Stimulated activated CD8-positive, alpha-beta memory T cell treated with anti-CD3 and anti-CD28 coated beads, Interleukin-12 subunit alpha, Interleukin-12 subunit beta, amount 100 ng/mL, for 1 hour (primary cell): ENCODE measurements around the gene MACROH2A1.

ENCODE experiments used
- DNase-seq: peaks from one replicate; pipeline ENCODE4 v3.0.0-alpha.2; 2020; ENCODE audit warnings: low read depth

Gene MACROH2A1

DNA sequence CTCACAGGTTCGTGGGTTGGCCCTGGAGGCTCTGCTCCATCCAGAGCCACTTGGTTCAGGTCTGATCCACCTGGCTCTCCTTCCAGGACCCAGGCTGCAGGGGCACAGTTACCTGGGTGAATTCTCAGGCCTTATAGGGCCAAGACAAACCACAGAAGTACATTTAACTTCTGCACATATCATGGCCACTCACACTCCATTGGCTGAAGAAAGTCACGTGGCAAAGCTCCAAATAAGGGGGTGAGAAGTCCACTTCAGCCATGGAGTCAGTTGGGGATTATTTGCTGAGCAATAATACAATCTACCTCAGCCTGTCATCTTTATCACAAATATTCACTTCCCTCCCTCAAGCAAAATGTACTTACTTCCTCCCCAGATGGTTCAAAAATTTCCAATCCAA lies 83.6 kb downstream of the MACROH2A1 start:
- DNase-seq = no peak

DNA sequence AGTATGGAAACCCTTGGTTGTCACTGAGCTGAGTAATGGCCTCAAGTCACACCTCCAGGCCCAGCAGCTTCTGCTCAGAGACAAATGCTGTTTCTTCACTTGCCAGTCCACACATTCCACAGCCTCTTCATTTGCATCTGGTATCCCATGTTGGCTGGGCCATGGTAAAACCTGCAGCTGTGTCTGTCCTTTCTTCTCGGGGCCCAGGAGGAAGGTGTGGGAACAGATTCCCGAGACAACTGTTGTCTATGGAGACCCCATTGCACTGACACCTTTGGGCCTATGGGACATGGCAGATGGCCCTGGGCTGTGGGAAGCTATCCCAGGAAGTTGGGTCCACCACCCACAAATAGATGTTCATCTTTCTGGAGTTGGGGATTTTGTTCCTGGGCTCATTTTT lies 85.1 kb downstream of the MACROH2A1 start:
- DNase-seq = no peak

DNA sequence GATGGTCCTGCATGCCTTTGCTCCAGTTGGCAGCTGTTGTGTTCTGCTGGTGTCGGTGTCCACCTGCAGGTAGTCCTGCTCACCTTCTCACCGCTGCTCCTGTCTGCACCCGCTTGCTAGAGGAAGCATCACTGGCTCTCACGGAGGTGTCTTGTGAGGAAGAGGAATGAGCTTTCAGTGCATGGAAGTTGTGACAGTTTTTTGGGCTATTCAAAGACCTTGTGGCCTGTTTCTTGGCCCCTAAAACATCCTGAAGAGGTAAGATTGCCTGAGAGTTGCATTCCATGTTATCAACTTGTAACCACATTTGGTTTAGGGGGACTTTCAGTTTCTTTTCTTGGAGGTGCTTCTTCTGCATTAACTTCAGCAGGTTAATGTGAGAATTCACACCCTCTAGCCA lies 85.6 kb downstream of the MACROH2A1 start:
- DNase-seq = no peak

DNA sequence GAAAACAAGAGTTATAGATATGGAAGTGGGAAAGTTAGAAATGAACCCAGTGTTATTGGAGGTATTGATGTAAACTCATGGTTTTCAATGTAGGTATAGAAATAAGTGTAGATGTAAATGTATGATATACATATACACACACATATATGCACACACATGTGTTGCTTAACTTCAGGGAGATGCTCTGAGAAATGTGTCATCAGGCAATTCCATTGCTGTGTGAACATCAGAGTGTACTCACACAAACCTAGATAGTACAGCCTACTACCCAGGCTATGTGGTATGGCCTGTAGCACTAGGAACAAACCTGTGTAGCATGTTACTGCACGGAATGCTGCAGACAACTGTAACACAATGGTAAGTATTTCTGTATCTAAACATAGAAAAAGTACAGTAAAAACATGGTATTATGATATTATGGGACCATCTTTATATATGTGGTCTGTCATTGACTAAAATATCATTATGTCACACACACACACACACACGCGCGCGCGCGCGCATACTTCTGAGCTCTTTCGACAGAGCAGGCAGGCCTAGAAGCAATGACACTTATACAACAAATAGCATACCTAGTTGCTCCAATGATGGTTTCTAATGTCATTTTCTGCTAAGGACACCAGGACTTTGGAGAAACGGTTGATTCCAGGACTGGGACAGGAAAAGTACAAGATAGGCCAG lies 86.6 kb downstream of the MACROH2A1 start:
- no peak for DNase-seq

DNA sequence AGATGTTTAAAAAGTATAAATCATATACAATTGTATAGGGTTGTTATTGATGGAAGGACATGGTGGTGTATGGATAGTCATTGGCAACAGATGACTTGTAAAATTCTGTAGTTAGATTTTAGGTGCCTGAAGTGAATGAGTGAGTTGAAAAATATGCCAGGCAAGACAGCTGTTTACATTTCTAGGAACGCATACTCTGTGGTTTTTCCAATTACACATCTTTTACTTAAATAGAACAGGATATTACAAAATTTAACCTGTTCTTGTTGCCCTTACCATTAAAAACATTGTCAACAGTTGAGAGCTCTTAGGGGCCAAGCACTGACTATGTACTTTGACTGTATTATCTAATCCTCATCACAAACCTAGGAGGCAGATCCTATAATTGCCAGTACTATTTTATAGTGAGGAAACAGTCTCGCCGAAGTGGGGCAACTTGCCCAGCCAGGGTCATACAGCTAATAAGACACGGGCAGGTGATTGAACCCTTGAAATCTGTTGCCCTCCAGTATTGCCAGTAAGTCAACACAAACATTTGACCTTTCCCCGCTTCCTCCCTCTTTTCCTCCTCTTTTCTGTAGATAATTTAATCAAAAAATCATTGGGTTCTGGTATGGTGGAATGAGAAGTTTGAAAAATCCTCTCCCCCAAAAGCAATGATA lies 88.6 kb downstream of the MACROH2A1 start:
- DNase-seq = no peak

DNA sequence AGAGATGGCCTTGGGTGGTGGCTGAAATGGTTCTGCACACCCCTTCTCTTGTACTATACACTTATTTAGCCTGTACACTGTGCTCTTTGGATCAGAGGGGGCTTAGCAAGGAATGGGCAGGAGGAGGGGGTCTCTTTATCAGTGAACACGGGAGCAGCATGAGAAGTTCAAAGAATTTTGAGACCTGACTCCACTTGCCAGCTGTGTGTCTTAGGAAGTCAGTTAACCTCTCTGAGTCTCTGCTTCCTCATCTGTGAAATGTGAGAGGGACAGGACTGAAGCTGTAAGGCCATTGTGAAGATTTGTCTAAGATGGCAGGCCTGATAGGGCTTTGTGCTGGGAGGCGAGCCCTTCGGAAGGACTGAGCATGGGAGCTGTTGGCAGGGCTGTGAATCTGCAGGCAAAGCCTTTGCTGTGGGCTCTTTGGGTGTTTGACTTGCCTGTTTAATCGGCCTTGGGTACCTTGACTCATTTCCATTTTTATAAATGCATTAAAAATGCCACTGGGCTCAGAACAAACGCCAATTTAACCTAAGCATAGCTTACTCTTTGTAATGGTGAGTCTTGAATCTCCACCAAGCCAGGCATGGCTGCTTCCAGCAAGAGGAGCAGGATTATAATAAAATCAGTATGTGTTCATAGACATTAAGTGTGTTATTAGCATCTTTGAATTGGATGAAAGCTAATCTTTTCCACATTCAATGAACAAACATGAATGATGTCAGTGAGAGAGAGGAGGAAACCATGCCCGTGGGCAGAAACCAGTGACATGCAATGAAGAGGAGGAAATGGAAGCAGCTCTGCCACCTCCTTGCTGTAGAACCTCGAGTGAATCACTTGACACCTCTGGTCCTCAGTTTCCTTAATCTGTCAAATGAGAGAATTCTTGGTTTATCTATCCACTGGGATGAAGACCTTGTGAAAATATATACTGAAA lies 89.4 kb downstream of the MACROH2A1 start:
- no peak for DNase-seq

DNA sequence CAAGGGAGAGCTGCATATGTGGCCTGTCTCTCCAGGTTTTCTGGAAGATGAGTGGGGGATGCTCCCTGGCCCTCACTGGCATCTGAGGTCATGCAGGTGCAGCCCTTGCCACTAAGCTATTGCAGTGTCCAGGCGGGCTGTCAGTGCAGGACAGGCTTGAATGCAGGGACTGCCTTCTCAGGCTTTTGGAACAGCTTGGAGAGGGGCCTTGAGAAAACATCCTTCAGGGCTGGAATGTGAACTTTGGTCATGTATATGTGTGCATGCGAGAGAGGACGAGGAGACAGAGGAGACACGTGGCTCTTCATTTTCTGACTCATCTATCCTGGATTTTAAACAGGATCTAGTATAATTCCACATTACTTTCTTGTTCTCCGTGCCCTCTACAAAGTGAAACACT lies 90.3 kb downstream of the MACROH2A1 start:
- no peak for DNase-seq

DNA sequence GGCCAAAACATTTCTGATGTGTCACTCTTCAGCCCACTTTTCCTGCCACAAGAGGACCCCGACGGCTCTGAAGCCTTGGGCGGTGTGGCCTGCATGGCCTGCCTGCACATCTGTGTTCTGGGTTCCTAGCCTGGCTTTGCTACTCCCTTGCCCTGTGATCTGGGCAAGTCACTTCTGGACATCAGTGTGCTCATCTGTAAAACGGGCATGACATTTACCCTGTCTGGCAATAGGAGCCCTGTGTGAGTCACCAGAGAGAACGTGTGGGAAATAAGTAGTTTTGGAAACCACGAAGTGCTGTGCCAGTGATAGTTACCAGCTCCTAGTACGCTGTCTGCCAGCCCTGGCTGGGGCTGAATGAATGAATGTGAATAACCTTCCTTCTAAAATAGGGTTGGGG lies 90.8 kb downstream of the MACROH2A1 start:
- no peak for DNase-seq

DNA sequence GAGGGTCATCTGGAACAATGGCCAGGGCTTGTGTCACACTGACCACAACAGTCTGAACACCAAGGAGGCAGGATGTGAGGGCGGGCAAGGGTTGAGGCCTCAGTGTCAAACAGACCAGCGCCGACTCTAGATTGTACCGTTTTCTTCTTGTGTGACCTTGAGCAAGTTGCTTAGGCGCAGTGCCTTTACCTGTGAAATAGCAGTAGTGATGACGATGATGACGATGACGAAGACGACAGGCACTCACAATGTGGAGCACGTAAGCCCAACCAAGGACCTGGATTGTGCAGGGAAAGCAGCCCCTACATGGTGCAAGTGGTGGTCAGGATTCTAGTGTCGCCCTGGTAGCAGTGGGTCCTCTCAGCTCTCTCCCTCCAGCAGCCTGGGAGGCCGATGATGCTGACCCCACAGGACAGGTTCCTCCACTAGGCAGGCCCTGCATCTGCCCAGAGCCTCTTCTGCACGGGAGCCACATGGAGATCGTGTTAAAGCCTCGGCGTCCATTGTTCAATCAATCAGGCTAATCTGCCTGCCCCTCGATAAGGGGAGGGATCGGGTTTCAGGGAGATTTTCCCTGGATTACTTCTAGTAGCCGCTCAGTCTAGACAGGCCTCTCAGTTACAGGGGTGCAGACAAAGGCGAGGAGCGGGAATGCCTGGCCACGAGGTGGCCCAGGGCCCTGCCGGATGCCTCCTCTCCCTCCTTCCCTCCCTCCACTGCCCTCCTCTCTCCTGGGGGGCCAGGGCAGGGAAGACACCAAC lies 91.7 kb downstream of the MACROH2A1 start:
- DNase-seq = no peak

DNA sequence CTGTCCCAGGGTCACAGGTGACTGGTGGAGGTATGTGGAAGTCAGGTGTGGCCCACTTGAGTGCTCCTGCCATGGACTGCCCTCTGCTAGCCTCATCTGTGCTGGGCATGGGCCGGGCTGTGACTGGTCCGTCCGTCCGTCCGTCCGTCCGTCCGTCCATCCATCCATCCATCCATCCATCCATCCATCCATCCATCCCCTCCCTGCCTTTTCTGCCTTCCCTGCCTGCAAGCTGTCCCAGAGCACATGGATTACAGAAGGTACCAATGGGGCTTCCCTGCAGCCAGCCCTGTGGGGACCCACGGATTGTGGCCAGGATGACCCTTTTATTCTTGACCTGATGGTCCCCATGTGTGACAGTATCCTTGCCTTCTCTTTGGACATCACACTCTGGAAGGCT lies 92.5 kb downstream of the MACROH2A1 start:
- no peak for DNase-seq

DNA sequence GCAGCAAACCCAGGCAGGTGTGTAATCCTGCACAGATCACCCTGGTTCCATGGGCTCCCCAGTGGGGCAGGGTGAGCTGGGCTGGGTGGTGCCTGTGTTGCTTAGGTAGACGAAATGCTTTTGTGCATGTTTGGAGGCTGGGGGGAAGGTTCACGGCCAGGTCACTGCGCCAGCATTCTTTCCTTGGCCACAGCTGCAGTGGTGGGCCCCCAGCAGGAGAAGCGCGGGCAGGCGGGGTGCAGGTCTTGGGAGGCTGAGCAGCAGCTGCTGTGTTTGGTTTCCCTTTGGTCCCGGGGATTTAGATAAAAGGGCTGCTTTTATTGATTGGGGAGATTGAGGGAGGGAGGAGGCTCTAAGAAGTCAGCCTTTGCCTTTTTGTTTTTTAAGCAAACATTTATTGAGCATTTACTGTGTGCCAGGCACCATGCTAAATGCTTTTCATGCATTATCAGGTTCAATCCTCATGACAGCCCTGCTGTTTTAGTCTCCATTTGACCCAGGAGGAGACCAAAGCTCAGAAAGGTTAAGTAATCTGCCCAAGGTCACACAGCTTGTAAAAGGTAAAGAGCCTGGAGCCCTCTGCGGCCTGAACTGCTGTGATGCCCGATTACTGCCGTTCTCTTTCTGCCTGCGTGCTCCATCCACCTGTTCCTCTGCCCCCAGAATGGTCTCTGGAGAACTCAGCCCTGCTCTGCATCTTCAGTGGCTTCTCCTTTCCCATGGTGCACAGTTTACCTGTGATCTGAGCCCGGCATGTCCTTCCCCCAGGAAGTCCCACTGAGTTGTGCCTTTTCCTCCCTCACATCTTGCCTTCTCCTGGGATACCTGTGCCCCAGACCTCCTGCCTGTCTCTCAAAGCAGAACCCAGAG lies 94.4 kb downstream of the MACROH2A1 start:
- DNase-seq = no peak

DNA sequence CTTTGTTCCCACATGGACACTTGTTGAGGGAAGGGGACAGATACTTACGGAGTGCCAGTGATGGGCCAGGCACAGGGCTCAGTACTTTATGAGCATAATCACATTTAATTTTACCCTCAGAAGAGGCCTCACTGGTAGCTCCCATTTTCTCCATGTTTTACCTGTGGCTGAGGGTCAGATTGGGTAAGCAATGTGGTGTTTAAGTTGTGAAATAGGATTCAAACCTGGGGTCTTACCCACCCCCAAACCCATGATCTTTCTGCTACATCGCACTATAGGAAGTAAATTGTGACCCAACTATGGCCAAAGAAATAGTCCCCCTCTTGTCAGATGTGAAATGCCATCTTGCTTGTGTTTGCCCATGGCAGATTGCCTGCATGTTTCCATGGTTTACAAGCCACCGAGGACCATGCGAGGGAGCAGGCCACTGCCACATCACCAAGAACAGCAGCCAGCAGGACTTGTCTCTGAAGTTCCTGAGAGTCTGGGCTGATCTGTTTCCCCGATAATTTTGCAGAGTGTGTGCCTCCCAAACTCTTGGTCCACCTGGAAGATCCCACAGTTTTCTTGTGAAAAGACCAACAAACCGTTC lies 95.4 kb downstream of the MACROH2A1 start:
- no peak for DNase-seq

DNA sequence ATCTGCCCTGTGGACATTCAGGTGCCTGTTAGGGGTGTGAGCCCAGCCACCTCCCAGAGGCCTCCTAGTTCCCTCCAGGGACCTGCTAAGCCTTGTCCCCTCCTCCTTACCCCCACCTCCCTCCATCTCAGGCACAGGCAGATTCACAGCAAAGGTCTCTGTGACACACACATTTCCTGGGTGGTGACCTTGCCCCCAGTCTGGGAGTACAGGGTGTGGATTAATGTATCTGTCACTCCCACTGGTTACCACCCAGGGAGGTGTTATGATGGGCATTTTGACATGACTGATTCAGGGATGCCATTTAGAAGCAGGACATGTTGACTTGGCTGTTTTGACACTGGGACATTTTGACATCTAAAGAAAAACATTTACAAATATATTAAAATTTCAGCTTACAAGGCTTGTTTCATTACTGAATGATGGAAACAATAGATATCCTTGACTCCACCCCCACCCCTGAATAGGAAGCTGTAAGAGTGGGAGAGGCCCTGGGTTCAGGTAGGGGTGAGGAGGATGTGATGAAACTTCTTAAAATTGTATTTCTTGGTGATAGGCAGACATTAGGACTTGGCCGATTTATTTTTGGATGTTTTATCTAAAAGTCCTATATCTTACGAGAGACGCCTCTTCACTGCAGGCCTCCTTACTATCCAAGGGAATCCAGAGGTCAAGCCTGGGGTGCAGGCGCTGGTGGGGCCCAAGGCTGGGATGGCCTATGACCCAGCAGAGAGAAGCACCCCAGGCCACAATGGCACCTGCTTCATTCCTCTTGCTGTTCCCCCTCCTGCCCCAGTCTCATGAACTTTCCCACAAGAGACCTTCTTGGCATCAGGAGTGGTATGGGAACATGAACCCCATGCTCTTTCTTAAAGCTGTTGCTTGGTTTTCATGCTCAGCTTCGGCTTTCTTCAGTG lies 101.9 kb downstream of the MACROH2A1 start:
- no peak for DNase-seq

DNA sequence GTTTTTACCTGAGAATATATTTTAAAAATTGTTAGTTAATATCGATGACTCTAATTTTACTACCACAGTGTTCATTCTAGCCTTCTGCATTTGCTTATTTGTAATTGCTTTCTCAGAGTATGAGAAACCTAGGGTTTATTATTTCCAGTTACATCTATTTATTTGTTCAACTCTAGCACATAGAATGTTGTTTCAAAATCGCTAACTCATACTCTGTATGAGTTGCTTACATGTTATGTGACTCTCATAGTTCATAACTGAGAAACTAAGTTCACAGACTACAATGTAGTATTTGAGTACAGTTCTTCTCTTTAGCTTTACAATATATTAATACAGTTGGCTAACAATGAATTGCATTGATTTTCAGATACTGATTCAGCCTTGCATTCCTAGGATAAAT lies 103.2 kb downstream of the MACROH2A1 start:
- DNase-seq = no peak

DNA sequence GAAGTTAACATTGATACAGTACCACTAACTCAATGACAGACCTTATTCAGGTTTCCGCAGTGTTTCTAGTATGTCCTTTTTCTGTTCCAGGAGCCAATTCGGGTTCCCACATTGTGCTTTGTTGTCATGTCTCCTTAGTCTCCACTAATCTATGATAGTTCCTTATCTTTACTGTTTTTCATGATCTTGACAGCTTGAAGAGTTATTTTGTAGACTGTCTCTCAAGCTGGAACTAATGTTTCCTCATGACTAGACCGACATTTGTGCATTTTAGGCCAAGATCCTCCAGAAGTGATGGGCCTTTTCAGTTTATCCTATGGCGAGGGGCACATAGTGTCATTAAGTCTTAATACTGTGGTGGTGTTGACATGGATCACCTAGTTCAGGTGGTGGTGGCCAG lies 104.2 kb downstream of the MACROH2A1 start:
- no peak for DNase-seq

DNA sequence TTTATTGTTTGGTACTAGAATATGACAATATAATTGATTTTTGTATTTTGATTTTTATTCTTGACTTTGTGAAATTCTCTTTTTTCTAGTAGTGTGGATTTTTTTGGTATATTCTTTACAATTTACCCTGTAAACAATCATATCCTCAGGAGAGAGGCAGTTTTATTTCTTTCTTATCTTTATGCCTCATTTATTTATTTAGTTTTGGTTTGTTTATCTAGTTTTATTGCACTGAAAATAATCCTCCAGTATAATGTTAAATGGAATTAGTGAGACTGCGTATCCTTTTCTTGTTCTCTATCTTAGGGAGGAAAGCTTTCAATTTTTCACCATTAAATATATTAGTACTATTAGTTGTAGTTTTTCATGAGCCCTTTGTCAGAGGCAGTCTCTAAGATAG lies 109.4 kb downstream of the MACROH2A1 start:
- no peak for DNase-seq

DNA sequence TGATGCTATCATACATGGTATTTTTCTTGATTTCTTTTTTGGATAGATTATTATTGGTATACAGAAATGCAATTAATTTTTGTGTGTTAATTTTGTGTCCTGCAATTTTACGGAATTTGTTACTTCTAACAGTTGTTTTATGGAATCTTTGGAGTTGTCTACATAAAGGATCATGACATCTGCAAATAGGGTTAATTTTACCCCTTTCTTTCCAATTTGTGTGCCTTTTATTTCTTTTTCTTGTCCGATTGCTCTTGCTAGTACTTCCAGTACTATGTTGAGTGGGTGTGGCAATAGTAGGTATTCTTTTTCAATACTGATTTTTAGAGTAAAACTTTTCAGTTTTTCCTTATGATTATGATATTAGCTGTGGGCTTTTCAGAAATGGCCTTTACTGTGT lies 111.5 kb downstream of the MACROH2A1 start:
- no peak for DNase-seq
